ENCODE results near the gene PLK3.

DNA sequence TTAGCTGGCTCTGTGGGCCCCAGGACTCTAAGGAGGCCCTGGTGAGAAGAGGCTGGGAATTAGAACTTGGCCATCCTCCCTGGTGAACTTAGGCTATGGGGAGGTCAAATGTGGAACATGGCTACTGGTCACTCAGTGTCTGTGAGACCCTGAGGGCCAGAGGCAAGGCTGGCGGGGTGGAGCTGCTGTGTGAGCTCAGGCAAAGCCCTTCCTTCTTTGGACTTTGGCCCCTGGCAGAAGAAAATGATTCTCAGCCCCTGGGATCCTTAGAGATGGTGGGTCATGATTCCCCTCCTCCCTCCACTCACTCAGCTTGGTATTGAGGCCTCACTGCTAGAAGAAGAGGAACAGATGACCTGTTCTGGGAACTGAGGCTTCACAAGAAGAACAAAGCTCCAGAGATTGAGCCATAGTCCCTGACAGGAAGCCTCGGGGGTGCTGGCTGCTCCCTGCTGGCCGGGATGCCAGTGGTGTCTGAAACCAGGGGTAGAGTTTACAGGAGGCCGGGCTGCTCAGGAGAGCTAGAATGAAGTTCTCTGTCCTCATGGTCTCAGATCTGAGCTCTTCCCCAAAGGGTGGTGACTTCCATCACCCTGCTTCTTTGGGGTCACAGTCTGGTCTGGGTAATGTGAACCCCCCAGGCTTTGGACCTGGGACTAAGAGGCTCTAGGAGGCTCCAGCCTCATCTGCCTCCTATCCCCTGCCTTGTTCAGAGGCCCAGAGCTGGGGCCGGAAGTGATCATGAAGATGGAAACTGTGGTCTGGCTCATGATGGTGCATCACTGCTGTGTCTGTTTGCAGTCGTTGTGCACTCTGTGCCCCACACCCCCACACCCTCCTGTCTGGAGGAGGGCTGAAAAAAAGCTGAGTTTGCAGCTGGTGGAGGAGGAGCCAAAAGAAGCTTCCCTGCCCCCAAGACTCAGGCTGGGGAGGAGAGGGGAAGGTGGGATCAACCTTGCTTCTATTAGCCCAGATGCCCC is 9.1 kb downstream of the PLK3 start:
- TF ChIP-seq, protein P1, sequence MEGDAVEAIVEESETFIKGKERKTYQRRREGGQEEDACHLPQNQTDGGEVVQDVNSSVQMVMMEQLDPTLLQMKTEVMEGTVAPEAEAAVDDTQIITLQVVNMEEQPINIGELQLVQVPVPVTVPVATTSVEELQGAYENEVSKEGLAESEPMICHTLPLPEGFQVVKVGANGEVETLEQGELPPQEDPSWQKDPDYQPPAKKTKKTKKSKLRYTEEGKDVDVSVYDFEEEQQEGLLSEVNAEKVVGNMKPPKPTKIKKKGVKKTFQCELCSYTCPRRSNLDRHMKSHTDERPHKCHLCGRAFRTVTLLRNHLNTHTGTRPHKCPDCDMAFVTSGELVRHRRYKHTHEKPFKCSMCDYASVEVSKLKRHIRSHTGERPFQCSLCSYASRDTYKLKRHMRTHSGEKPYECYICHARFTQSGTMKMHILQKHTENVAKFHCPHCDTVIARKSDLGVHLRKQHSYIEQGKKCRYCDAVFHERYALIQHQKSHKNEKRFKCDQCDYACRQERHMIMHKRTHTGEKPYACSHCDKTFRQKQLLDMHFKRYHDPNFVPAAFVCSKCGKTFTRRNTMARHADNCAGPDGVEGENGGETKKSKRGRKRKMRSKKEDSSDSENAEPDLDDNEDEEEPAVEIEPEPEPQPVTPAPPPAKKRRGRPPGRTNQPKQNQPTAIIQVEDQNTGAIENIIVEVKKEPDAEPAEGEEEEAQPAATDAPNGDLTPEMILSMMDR (conservative IDR thresholded peaks at IDR 0.05 in 1 of 2, IDR thresholded peaks at IDR 0.05 in 1 of 2; ENCODE audit: extremely low read depth in 1 of 2, insufficient read depth in 1 of 2, low read depth in 1 of 2, low read length in 2 of 2) = no peak
- no peak for TF ChIP-seq EZH2 (IDR thresholded peaks at IDR 0.05; ENCODE audit: borderline replicate concordance, low read length)

Measured in mammary epithelial cell (primary cell).